ENCODE measurements around the gene TCERG1L.

Gene TCERG1L

GRCh38 chr10:131067690-131068089 lies 243.8 kb downstream of the TCERG1L start:
- DNase-seq (ENCODE audit: low read depth): no peak

GRCh38 chr10:131065673-131066305 lies 245.7 kb downstream of the TCERG1L start:
- DNase-seq (ENCODE audit: low read depth): no peak

GRCh38 chr10:131063311-131063710 lies 248.2 kb downstream of the TCERG1L start:
- DNase-seq (ENCODE audit: low read depth): no peak

- no peak for DNase-seq (ENCODE audit: low read depth)
Observed at GRCh38 chr10:131062621-131063260, 248.8 kb downstream of the TCERG1L start.

- no peak for DNase-seq (ENCODE audit: low read depth)
Observed at GRCh38 chr10:131061216-131061615, 250.3 kb downstream of the TCERG1L start.

GRCh38 chr10:131059881-131060280 lies 251.6 kb downstream of the TCERG1L start:
- DNase-seq (ENCODE audit: low read depth): no peak

GRCh38 chr10:131058799-131059198 lies 252.7 kb downstream of the TCERG1L start:
- DNase-seq (ENCODE audit: low read depth): no peak

- DNase-seq (ENCODE audit: low read depth): no peak
Observed at GRCh38 chr10:131056781-131057180, 254.7 kb downstream of the TCERG1L start.

GRCh38 chr10:131056091-131056579 lies 255.4 kb downstream of the TCERG1L start:
- no peak for DNase-seq (ENCODE audit: low read depth)

- DNase-seq (ENCODE audit: low read depth): no peak
Observed at GRCh38 chr10:131055437-131055836, 256.1 kb downstream of the TCERG1L start.

- no peak for DNase-seq (ENCODE audit: low read depth)
Observed at GRCh38 chr10:131053192-131053591, 258.3 kb downstream of the TCERG1L start.

- DNase-seq (ENCODE audit: low read depth): no peak
Observed at GRCh38 chr10:131050162-131050766, 261.3 kb downstream of the TCERG1L start.

- DNase-seq (ENCODE audit: low read depth): no peak
Observed at GRCh38 chr10:131049016-131049415, 262.5 kb downstream of the TCERG1L start.

GRCh38 chr10:131048606-131049005 lies 262.9 kb downstream of the TCERG1L start:
- no peak for DNase-seq (ENCODE audit: low read depth)

- DNase-seq (ENCODE audit: low read depth): no peak
Observed at GRCh38 chr10:131047501-131047900, 264.0 kb downstream of the TCERG1L start.

GRCh38 chr10:131046194-131046593 lies 265.3 kb downstream of the TCERG1L start:
- DNase-seq (ENCODE audit: low read depth): no peak

GRCh38 chr10:131044379-131045111 lies 267.0 kb downstream of the TCERG1L start:
- DNase-seq (ENCODE audit: low read depth): no peak

- no peak for DNase-seq (ENCODE audit: low read depth)
Observed at GRCh38 chr10:131043039-131043691, 268.4 kb downstream of the TCERG1L start.

Measured in stimulated activated CD8-positive, alpha-beta memory T cell treated with anti-CD3 and anti-CD28 coated beads, Interleukin-15, amount 100 ng/mL, for 24 hours (primary cell).